Measurements from ENCODE around the gene LIPI.
"Not testable (repeated sequence)": the region's sequence is repeated elsewhere in the genome, so short reads cannot be mapped to it uniquely, and the experiment has no call there.

GRCh38 chr21:14090184-14090583 is 120.6 kb downstream of the LIPI start:
- TF ChIP-seq POLR2A, CTCF (IDR thresholded peaks at IDR 0.05): not testable (repeated sequence)

Measured in testis (tissue), 2 donors.